Smooth muscle cell (in vitro differentiated cells): ENCODE data around the gene MEIG1. TPM values are rescaled to one million over a fixed set of nuclear protein-coding genes. Genes with fewer than 3 reads are reported as not detected.
"Not testable (repeated sequence)": the region's sequence is repeated elsewhere in the genome, so short reads cannot be mapped to it uniquely, and the experiment has no call there.

Experiments
- DNase-seq: peaks from one replicate; lab custom pipeline; 2025; ENCODE audit not compliant: unreplicated experiment; lab: John Stamatoyannopoulos, UW
- H2AFZ ChIP-seq: fragments of 200-600 bp; sonication (generic); 2 replicates; pipeline ENCODE4 v1.6.0; 2016; ENCODE audit warnings: antibody characterized with exemption, low read depth, mild to moderate bottlenecking
- H3F3A ChIP-seq: fragments of 200-600 bp; sonication (generic); 2 replicates; pipeline ENCODE4 v1.6.0; 2017; ENCODE audit warnings: antibody characterized with exemption, low read depth
- H3K27ac ChIP-seq: fragments of 200-600 bp; sonication (generic); 2 replicates; pipeline ENCODE4 v1.5.1; 2016; ENCODE audit warnings: low read depth, mild to moderate bottlenecking
- H3K27me3 ChIP-seq: fragments of 200-600 bp; sonication (generic); 2 replicates; pipeline ENCODE4 v1.6.1; 2016; ENCODE audit warnings: low read depth, mild to moderate bottlenecking
- H3K36me3 ChIP-seq: fragments of 200-600 bp; sonication (generic); 2 replicates; pipeline ENCODE4 v1.5.1; 2016; ENCODE audit warnings: low read depth
- H3K4me1 ChIP-seq: fragments of 200-600 bp; sonication (generic); 2 replicates; pipeline ENCODE4 v1.5.1; 2016; ENCODE audit warnings: low read depth
- H3K4me2 ChIP-seq: fragments of 200-600 bp; sonication (generic); 2 replicates; pipeline ENCODE4 v1.6.0; 2016; ENCODE audit warnings: mild to moderate bottlenecking
- H3K4me3 ChIP-seq: fragments of 200-600 bp; sonication (generic); 2 replicates; pipeline ENCODE4 v1.5.1; 2016; ENCODE audit warnings: mild to moderate bottlenecking
- H3K79me2 ChIP-seq: fragments of 200-600 bp; sonication (generic); 2 replicates; pipeline ENCODE4 v1.6.0; 2016; ENCODE audit warnings: low read depth, mild to moderate bottlenecking
- H3K9ac ChIP-seq: fragments of 200-600 bp; sonication (generic); 2 replicates; pipeline ENCODE4 v1.6.0; 2016; ENCODE audit warnings: low read depth
- H3K9me3 ChIP-seq: fragments of 200-600 bp; sonication (generic); replicated peaks from 2 replicates; pipeline ENCODE4 v1.5.1; 2016; ENCODE audit warnings: low read depth
- H4K20me1 ChIP-seq: fragments of 200-600 bp; sonication (generic); 2 replicates; pipeline ENCODE4 v1.6.0; 2016; ENCODE audit warnings: low read depth
- CTCF ChIP-seq: fragments of 200-600 bp; sonication (generic); IDR thresholded peaks from 2 replicates; pipeline ENCODE4 v1.5.1; 2017; ENCODE audit warnings: borderline replicate concordance, mild to moderate bottlenecking, antibody characterized with exemption; ENCODE audit not compliant: insufficient read depth, poor library complexity, severe bottlenecking
- WGBS: methylation state at CpG from one replicate; pipeline ENCODE4 v1.1.7; 2016; ENCODE audit warnings: low lambda C conversion rate; 5-methylcytosine and 5-hydroxymethylcytosine counted together
- polyA plus RNA-seq: library from polyadenylated mRNA; unstranded; fragments of >200 nt; fragmentation: Nextera tagmentation; extraction: Ambion mirVana; gene quantifications from 2 replicates; pipeline ENCODE4 v1.2.1, GENCODE V29; 2016
- total RNA-seq: library from RNA; depleted of rRNA; stranded (reverse); fragments of >200 nt; gene quantifications from 2 replicates; pipeline ENCODE4 v1.2.3, GENCODE V29; 2014

The MEIG1 gene
- total and polyA plus RNA-seq, 2 experiments from 2014 or later, result not detected

GRCh38 chr10:15015451-15015850 is 56.3 kb downstream of the MEIG1 start:
- H3K4me2 ChIP-seq, result no peak overlapping the region
- H3K27ac ChIP-seq, result no peak overlapping the region
- H3K4me1 ChIP-seq, result no peaks in the 10 kb centered on the region
- H3F3A ChIP-seq, result no peaks in the 10 kb centered on the region
- WGBS, result 92% methylated on average over 7 of the region's 7 CpGs
- H3K36me3 ChIP-seq, result no peaks in the 10 kb centered on the region
- no peak for TF ChIP-seq CTCF
- H3K9ac ChIP-seq, result no peak overlapping the region
- no peak overlapping the region for H2AFZ ChIP-seq
- H3K4me3 ChIP-seq, result no peak overlapping the region
- no peaks in the 10 kb centered on the region for H3K79me2 ChIP-seq
- no peak for DNase-seq
- H4K20me1 ChIP-seq, result no peaks in the 10 kb centered on the region
- peaks cover 9% of the 10 kb centered on the region for H3K27me3 ChIP-seq
- no peaks in the 10 kb centered on the region for H3K9me3 ChIP-seq

GRCh38 chr10:15020966-15021365 is 61.8 kb downstream of the MEIG1 start:
- not testable (repeated sequence) for H3K4me2 ChIP-seq, H3K27ac ChIP-seq, H3F3A ChIP-seq, H4K20me1 ChIP-seq, H2AFZ ChIP-seq, H3K9ac ChIP-seq, H3K4me1 ChIP-seq, H3K27me3 ChIP-seq, DNase-seq, H3K4me3 ChIP-seq, H3K36me3 ChIP-seq, H3K79me2 ChIP-seq, H3K9me3 ChIP-seq
- WGBS, result 82% methylated on average over 5 of the region's 5 CpGs

Other genes with a start within 250 kb of the MEIG1 start
- 9.0 and 20.7 TPM in 2 replicates for gene FAM107B, start 184.5 kb upstream of the MEIG1 start, total RNA-seq
- 8.7 and 13.9 TPM in 2 replicates for gene FAM107B, start 184.5 kb upstream of the MEIG1 start, polyA plus RNA-seq
- 0.58 and 4.1 TPM in 2 replicates for gene CDNF, start 121.4 kb upstream of the MEIG1 start, total RNA-seq
- 0.63 and 1.5 TPM in 2 replicates for gene CDNF, start 121.4 kb upstream of the MEIG1 start, polyA plus RNA-seq
- 15.6 and 18.6 TPM in 2 replicates for gene HSPA14, start 121.1 kb upstream of the MEIG1 start, total RNA-seq
- 9.9 and 10.9 TPM in 2 replicates for gene HSPA14, start 121.1 kb upstream of the MEIG1 start, polyA plus RNA-seq
- 14.0 and 14.9 TPM in 2 replicates for gene MSANTD7, start 121.1 kb upstream of the MEIG1 start, total RNA-seq
- 6.2 and 6.4 TPM in 2 replicates for gene MSANTD7, start 121.1 kb upstream of the MEIG1 start, polyA plus RNA-seq
- 11.0 and 14.3 TPM in 2 replicates for gene SUV39H2, start 80.5 kb upstream of the MEIG1 start, total RNA-seq
- gene SUV39H2, start 80.5 kb upstream of the MEIG1 start, polyA plus RNA-seq, result 5.1 and 7.2 TPM in 2 replicates
- 7.0 and 7.6 TPM in 2 replicates for gene DCLRE1C, start 5.3 kb upstream of the MEIG1 start, total RNA-seq
- 6.9 and 7.0 TPM in 2 replicates for gene DCLRE1C, start 5.3 kb upstream of the MEIG1 start, polyA plus RNA-seq
- gene OLAH, start 84.6 kb downstream of the MEIG1 start, total RNA-seq, result not detected in 2 replicates
- not detected in 2 replicates for gene OLAH, start 84.6 kb downstream of the MEIG1 start, polyA plus RNA-seq
- gene ACBD7, start 129.4 kb downstream of the MEIG1 start, total RNA-seq, result 0.22 TPM in 1 of 2 replicates, not detected in the other
- 0.33 TPM in 1 of 2 replicates, not detected in the other for gene ACBD7, start 129.4 kb downstream of the MEIG1 start, polyA plus RNA-seq
- gene RPP38, start 138.0 kb downstream of the MEIG1 start, total RNA-seq, result 11.5 and 12.3 TPM in 2 replicates
- gene RPP38, start 138.0 kb downstream of the MEIG1 start, polyA plus RNA-seq, result 18.0 and 23.2 TPM in 2 replicates
- 9.4 and 15.4 TPM in 2 replicates for gene NMT2, start 209.3 kb downstream of the MEIG1 start, total RNA-seq
- gene NMT2, start 209.3 kb downstream of the MEIG1 start, polyA plus RNA-seq, result 7.4 and 9.5 TPM in 2 replicates